ENCODE data around the gene LINGO3.

DNA sequence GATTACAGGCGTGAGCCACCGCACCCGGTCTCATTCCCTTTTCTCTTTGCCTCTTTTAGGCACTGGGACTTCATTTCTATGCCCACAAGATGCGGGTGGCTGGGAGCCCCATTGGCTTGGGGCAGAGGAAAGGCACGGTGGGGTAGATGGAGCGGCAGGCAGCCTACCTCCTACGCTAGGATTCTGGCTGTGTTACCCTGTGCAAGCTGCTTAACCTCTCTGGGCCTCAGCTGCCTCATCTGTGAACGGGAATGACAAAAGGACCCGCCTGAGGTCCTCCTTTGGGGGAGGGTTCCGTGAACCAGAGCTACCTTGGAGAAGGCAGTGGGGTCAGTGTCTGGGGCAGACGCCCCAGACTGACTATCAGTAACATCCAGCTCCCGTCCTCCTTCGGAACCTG, 9.3 kb upstream of the LINGO3 start:
- TF ChIP-seq, protein P1, sequence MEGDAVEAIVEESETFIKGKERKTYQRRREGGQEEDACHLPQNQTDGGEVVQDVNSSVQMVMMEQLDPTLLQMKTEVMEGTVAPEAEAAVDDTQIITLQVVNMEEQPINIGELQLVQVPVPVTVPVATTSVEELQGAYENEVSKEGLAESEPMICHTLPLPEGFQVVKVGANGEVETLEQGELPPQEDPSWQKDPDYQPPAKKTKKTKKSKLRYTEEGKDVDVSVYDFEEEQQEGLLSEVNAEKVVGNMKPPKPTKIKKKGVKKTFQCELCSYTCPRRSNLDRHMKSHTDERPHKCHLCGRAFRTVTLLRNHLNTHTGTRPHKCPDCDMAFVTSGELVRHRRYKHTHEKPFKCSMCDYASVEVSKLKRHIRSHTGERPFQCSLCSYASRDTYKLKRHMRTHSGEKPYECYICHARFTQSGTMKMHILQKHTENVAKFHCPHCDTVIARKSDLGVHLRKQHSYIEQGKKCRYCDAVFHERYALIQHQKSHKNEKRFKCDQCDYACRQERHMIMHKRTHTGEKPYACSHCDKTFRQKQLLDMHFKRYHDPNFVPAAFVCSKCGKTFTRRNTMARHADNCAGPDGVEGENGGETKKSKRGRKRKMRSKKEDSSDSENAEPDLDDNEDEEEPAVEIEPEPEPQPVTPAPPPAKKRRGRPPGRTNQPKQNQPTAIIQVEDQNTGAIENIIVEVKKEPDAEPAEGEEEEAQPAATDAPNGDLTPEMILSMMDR (IDR thresholded peaks at IDR 0.05): no peak
- no peak for TF ChIP-seq POLR2A (IDR thresholded peaks at IDR 0.05)
